ENCODE measurements around the gene CPE. TPM values are rescaled to one million over a fixed set of nuclear protein-coding genes. Genes with fewer than 3 reads are reported as not detected.
"Not testable (repeated sequence)": the region's sequence is repeated elsewhere in the genome, so short reads cannot be mapped to it uniquely, and the experiment has no call there.

CPE gene
- total RNA-seq, 2 donors from 2014 or later: 395 to 458 TPM

GRCh38 chr4:165332502-165332901 is 46.3 kb upstream of the CPE start:
- ATAC-seq (ENCODE audit: insufficient number of reproducible peaks, low FRiP score, low read depth) (no peak), DNase-seq (ENCODE audit: low spot score) (no peak)
- Histone ChIP-seq H3K4me1 (ENCODE audit: control insufficient read depth in 1 of 2, low read depth in 2 of 2) (peaks cover 6 to 49% of the 10 kb centered on the region in 2 donors), H3K36me3 (no peaks in the 10 kb centered on the region), H3K27me3 (replicated peaks; ENCODE audit: insufficient read depth) (no peaks in the 10 kb centered on the region), H3K9me3 (no peaks in the 10 kb centered on the region), H3K4me3 (no peak overlapping the region), H3K27ac (no peak overlapping the region)
- TF ChIP-seq CTCF (IDR thresholded peaks at IDR 0.05): no peak

- no peak for ATAC-seq (ENCODE audit: insufficient number of reproducible peaks, low FRiP score, low read depth)
- Histone ChIP-seq H3K4me3 (no peak overlapping the region), H3K27me3 (replicated peaks; ENCODE audit: insufficient read depth) (no peaks in the 10 kb centered on the region)
These were observed 43.6 kb upstream of the CPE start for GRCh38 chr4:165335163-165335703.

GRCh38 chr4:165336743-165337142 is 42.1 kb upstream of the CPE start:
- H3K36me3 ChIP-seq: no peaks in the 10 kb centered on the region
- no peak overlapping the region for H3K27ac ChIP-seq
- H3K4me1 ChIP-seq (ENCODE audit: control insufficient read depth in 1 of 2, low read depth in 2 of 2): peaks cover 3 to 19% of the 10 kb centered on the region in 2 donors
- ATAC-seq (ENCODE audit: insufficient number of reproducible peaks, low FRiP score, low read depth) (no peak), DNase-seq (ENCODE audit: low spot score) (no peak)
- H3K27me3 ChIP-seq (replicated peaks; ENCODE audit: insufficient read depth): no peaks in the 10 kb centered on the region
- H3K4me3 ChIP-seq: no peak overlapping the region
- no peaks in the 10 kb centered on the region for H3K9me3 ChIP-seq
- TF ChIP-seq CTCF (IDR thresholded peaks at IDR 0.05): no peak

More at GRCh38 chr4:165335163-165335703, 43.6 kb upstream of the CPE start:
- H3K9me3 ChIP-seq: no peaks in the 10 kb centered on the region
- no peak overlapping the region for H3K27ac ChIP-seq
- H3K4me1 ChIP-seq (ENCODE audit: control insufficient read depth in 1 of 2, low read depth in 2 of 2): peaks cover 3 to 28% of the 10 kb centered on the region in 2 donors
- no peak for TF ChIP-seq CTCF (IDR thresholded peaks at IDR 0.05)
- no peaks in the 10 kb centered on the region for H3K36me3 ChIP-seq
- no peak for DNase-seq (ENCODE audit: low spot score)

GRCh38 chr4:165342340-165342739 is 36.5 kb upstream of the CPE start:
- H3K4me3 ChIP-seq; H3K36me3 ChIP-seq; DNase-seq (ENCODE audit: low spot score); H3K9me3 ChIP-seq; H3K4me1 ChIP-seq (ENCODE audit: control insufficient read depth in 1 of 2, low read depth in 2 of 2); H3K27me3 ChIP-seq (replicated peaks; ENCODE audit: insufficient read depth); H3K27ac ChIP-seq; ATAC-seq (ENCODE audit: insufficient number of reproducible peaks, low FRiP score, low read depth): not testable (repeated sequence)

GRCh38 chr4:165343353-165344191 is 35.2 kb upstream of the CPE start:
- no peaks in the 10 kb centered on the region for H3K4me1 ChIP-seq (ENCODE audit: control insufficient read depth in 1 of 2, low read depth in 2 of 2)
- ATAC-seq (ENCODE audit: insufficient number of reproducible peaks, low FRiP score, low read depth) (no peak), DNase-seq (ENCODE audit: low spot score) (no peak)
- no peaks in the 10 kb centered on the region for H3K27me3 ChIP-seq (replicated peaks; ENCODE audit: insufficient read depth)
- no peak overlapping the region for H3K27ac ChIP-seq
- H3K4me3 ChIP-seq: no peak overlapping the region
- H3K36me3 ChIP-seq: peaks cover 2% of the 10 kb centered on the region
- peak; percentile 15 for TF ChIP-seq CTCF (IDR thresholded peaks at IDR 0.05)
- H3K9me3 ChIP-seq: no peaks in the 10 kb centered on the region
